Stimulated activated CD8-positive, alpha-beta memory T cell treated with anti-CD3 and anti-CD28 coated beads, Interleukin-4, amount 100 ng/mL, for 4 hours (primary cell): ENCODE measurements around the gene DRD5.

Source experiments
- DNase-seq, 2 donors: peaks; one replicate each; pipeline ENCODE4 v3.0.0-alpha.2; 2020; ENCODE audit warnings: low read depth in 2 of 2, low spot score in 1 of 2

DRD5 gene

DNA sequence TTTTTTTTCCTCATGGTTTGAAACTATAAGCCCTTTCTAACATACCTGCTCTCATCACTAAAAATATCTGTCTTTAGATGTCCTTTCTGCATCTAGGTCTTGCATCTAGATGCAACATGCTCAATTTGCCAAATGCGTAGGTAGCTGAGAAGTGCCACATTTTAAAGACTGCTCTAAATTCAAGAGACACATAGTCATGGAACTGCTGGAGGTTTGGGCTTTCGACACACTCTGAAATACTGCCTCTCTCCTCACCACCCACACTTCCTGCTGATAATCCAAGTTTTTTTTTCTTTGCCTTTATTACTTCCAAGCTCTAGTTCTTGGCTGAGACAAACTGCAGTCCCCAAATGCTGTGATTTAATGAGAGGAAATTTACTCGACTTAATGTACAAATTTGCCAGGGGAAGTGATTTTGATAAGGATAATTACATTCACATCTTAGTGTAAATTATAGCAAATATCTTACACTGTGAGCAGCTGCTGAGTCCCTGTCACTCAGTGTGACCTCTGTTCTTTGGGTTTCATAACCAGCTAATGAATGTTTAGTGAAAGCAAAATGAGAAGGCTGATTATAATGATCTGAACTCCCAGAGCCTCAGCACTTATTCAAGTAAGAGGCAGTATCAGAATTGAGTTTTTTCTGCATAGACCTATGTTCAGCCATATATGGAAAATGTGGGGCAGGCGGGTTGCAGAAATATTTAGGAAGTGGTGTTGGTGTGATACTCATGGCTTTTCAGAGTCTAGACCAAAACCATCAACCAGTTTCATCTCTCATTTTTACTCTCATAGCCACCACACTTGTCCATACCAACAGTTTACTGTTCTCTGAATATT, 31.3 kb downstream of the DRD5 start:
- DNase-seq = no peak

GRCh38 chr4:9816285-9816684, 34.9 kb downstream of the DRD5 start:
- no peak for DNase-seq

GRCh38 chr4:9820343-9820742, 38.9 kb downstream of the DRD5 start:
- no peak for DNase-seq

GRCh38 chr4:9825049-9825448, 43.6 kb downstream of the DRD5 start:
- DNase-seq = no peak

- no peak for DNase-seq
These were observed 45.1 kb downstream of the DRD5 start for GRCh38 chr4:9826551-9826950.

- DNase-seq = no peak
These were observed 51.2 kb downstream of the DRD5 start for GRCh38 chr4:9832640-9833039.

DNA sequence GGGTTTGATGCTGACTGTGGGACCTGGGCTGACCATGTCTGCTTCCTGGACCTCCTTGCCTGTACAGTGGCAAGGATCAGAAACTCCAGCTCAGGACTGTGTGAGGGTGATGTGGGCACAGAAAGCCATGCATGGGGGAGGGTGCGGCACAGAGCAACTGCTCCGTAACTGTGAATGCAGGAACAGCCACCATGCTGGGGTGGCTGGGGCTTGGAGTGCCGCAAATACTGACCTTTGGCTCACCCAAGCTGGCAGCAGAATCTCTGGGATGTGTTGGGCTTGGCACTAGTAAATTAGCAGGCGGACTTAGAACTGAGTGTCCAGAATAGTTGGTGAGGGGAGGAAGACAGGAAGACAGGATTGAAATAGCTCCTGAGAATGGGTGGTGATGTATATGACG, 52.0 kb downstream of the DRD5 start:
- DNase-seq = no peak
